Heart right ventricle (tissue), 16 donors: ENCODE results near the gene SAXO1. TPM values are rescaled to one million over a fixed set of nuclear protein-coding genes. Genes with fewer than 3 reads are reported as not detected.

Experiments
- ATAC-seq, 8 donors: fragments of 200-7000 bp; cut with Tn5 transposase; one replicate each; pipeline ENCODE4 v1.9.1; 2020; ENCODE audit warnings: mild to moderate bottlenecking in 8 of 8, moderate library complexity in 8 of 8, moderate number of reproducible peaks in 1 of 8
- DNase-seq, 2 donors: peaks; one replicate each; pipeline ENCODE4 v3.0.0-alpha.2; 2020
- H3K27ac ChIP-seq, 10 donors: fragments of 200-600 bp; sonication (generic) in 2 of 10; one replicate each; pipeline versions ENCODE4 v1.5.0 to v1.8.0; 2020 to 2022; ENCODE audit warnings: mild to moderate bottlenecking in 3 of 10
- H3K27me3 ChIP-seq, 7 donors: fragments of 200-600 bp; one replicate each; pipeline ENCODE4 v1.8.0; 2021 to 2022; ENCODE audit warnings: mild to moderate bottlenecking in 2 of 7
- H3K36me3 ChIP-seq, 9 donors: fragments of 200-600 bp; sonication (generic) in 1 of 9; one replicate each; pipeline versions ENCODE4 v1.5.0 to v1.8.0; 2020 to 2022; ENCODE audit warnings: mild to moderate bottlenecking in 2 of 9
- H3K4me1 ChIP-seq, 9 donors: fragments of 200-600 bp; sonication (generic) in 1 of 9; one replicate each; pipeline versions ENCODE4 v1.5.0 to v1.8.0; 2020 to 2022; ENCODE audit warnings: mild to moderate bottlenecking in 4 of 9
- H3K4me3 ChIP-seq, 10 donors: fragments of 200-600 bp; sonication (generic) in 2 of 10; one replicate each; pipeline versions ENCODE4 v1.5.0 to v1.8.0; 2020 to 2022; ENCODE audit warnings: mild to moderate bottlenecking in 7 of 10, moderate library complexity in 2 of 10
- H3K9me3 ChIP-seq, 11 donors: fragments of 200-600 bp in 10 of 11; sonication (generic) in 2 of 11; one replicate each; pipeline versions ENCODE4 v1.5.0 to v1.8.0; 2013 to 2022; ENCODE audit warnings: mild to moderate bottlenecking in 2 of 11, control low read depth in 1 of 11, moderate library complexity in 1 of 11
- CTCF ChIP-seq, 9 donors: fragments of 200-600 bp; sonication (generic) in 2 of 9; IDR thresholded peaks; one replicate each; pipeline versions ENCODE4 v1.5.0 to v1.8.0; 2021 to 2022; ENCODE audit warnings: antibody characterized with exemption in 9 of 9, mild to moderate bottlenecking in 5 of 9, moderate library complexity in 1 of 9
- WGBS, 2 donors: extraction: QIAGEN DNeasy Blood & Tissue Kit; methylation state at CpG; one replicate each; pipeline ENCODE4 v1.1.7; 2013; ENCODE audit warnings: inconsistent platforms in 1 of 2; 5-methylcytosine and 5-hydroxymethylcytosine counted together
- intact Hi-C, 10 donors: fragments of 100-400 bp; cut with DNase I; formaldehyde crosslinking; loops; one replicate each; pipeline versions ENCODE4 v1.11.1 to v1.14.2; 2022
- polyA plus RNA-seq, 2 donors: library from polyadenylated mRNA; stranded (reverse); fragments of 200-250 nt; gene quantifications; one replicate each; pipeline ENCODE4 v1.2.3, GENCODE V29; 2013
- total RNA-seq, 10 donors: library from RNA; stranded (reverse); fragmentation: NEBNext Ultra II Directional in 3 of 10; extraction: Animal tissue kit (Norgen Biotek cat#: 25700) in 3 of 10; gene quantifications; one replicate each; pipeline versions ENCODE4 v1.2.1 to v1.2.4, GENCODE V29; 2021 to 2023
- donor health status: Arrhythmogenic right ventricular cardiomyopathy.
- donor health status: ischemic (EF 13 %, LVEDD 7.1; RV severe dilation, severe dysfunction).
- donor health status: healthy with polysubstance abuse.
- donor health status: DM: no; HTN: yes; CAD: no.
- donor health status: DM: no; HTN: no; CAD: no.
- donor health status: ischemic (EF 25% LVEDD 6.9; RV normal size, moderate dysfunction).
- donor health status: ischemic (EF 25% LVEDD 5.7; RV mildly dilated, moderate dysfunction).
- donor health status: healthy.
- donor health status: DM: yes; HTN: yes; CAD: no.
- donor health status: Ischemic cardiomyopathy.
- donor health status: ischemic (EF 35%, LVEDD 5.7; RV mildly dilated, moderate dysfunction).
- donor health status: nonischemic (EF 11% LVEDD 7.7; RV severe dilation, severe dysfunction).
- donor health status: DM: yes; HTN: yes; CAD: no.
- donor health status: PGD.
- donor health status: ischemic (EF 29% LVEDD 5.4; RV normal size, mild dysfunction).
- donor health status: nonischemic (EF 23%, LVEDD 6.1; RV moderate dilation, normal function).

SAXO1 gene
- total and polyA plus RNA-seq, 12 donors = 0.06 TPM; not detected in 11

GRCh38 chr9:18926513-18926912 lies 106.5 kb downstream of the SAXO1 start:
- WGBS, 2 donors = 96 to 98% methylated on average over 3 of the region's 3 CpGs

GRCh38 chr9:18925880-18926279 lies 107.1 kb downstream of the SAXO1 start:
- Histone ChIP-seq H3K36me3 (no peaks in the 10 kb centered on the region), H3K4me3 (no peak overlapping the region), H3K27ac (no peak overlapping the region), H3K27me3 (no peaks in the 10 kb centered on the region), H3K4me1 (peaks cover 0 to 16% (median 8%) of the 10 kb centered on the region in 9 donors), H3K9me3 (no peaks in the 10 kb centered on the region)
- TF ChIP-seq CTCF (IDR thresholded peaks at IDR 0.05) = no peak
- intact Hi-C loops = loop anchor here in 1 of 10 donors (10.0 kb wide), 1 partner anchor 59 kb away; no protein-coding TSS in a partner anchor
- no peak for ATAC-seq
- DNase-seq = no peak

More at GRCh38 chr9:18926513-18926912, 106.5 kb downstream of the SAXO1 start:
- H3K27ac ChIP-seq = no peak overlapping the region
- TF ChIP-seq CTCF (IDR thresholded peaks at IDR 0.05) = no peak
- H3K4me1 ChIP-seq = peaks cover 0 to 9% (median 4%) of the 10 kb centered on the region in 9 donors
- H3K9me3 ChIP-seq = no peaks in the 10 kb centered on the region
- no peak overlapping the region for H3K4me3 ChIP-seq
- intact Hi-C loops = loop anchor here in 1 of 10 donors (10.0 kb wide), 1 partner anchor 58 kb away; no protein-coding TSS in a partner anchor
- DNase-seq (no peak), ATAC-seq (no peak)
- no peaks in the 10 kb centered on the region for H3K27me3 ChIP-seq
- H3K36me3 ChIP-seq = no peaks in the 10 kb centered on the region

- Histone ChIP-seq H3K27me3 (no peaks in the 10 kb centered on the region), H3K9me3 (no peaks in the 10 kb centered on the region), H3K4me1 (peaks cover 0 to 16% (median 8%) of the 10 kb centered on the region in 9 donors), H3K4me3 (no peak overlapping the region), H3K27ac (no peak overlapping the region), H3K36me3 (no peaks in the 10 kb centered on the region)
- no peak for TF ChIP-seq CTCF (IDR thresholded peaks at IDR 0.05)
- ATAC-seq (no peak), DNase-seq (no peak)
- WGBS, 2 donors = 93 to 98% methylated on average over 6 of the region's 6 CpGs
- intact Hi-C loops = loop anchor here in 1 of 10 donors (10.0 kb wide), 1 partner anchor 61 kb away; no protein-coding TSS in a partner anchor
These were observed 109.2 kb downstream of the SAXO1 start for GRCh38 chr9:18923671-18924430.

GRCh38 chr9:18923167-18923566 lies 109.8 kb downstream of the SAXO1 start:
- TF ChIP-seq CTCF (IDR thresholded peaks at IDR 0.05) = no peak
- Histone ChIP-seq H3K4me3 (no peak overlapping the region), H3K4me1 (peaks cover 0 to 16% (median 8%) of the 10 kb centered on the region in 9 donors), H3K27me3 (no peaks in the 10 kb centered on the region), H3K9me3 (no peaks in the 10 kb centered on the region), H3K27ac (no peak overlapping the region), H3K36me3 (no peaks in the 10 kb centered on the region)
- 42 to 48% methylated on average over 2 of the region's 2 CpGs for WGBS, 2 donors
- intact Hi-C loops = loop anchor here in 1 of 10 donors (10.0 kb wide), 1 partner anchor 62 kb away; no protein-coding TSS in a partner anchor
- no peak for DNase-seq
- ATAC-seq = no peak
